T-helper 17 cell (primary cell): Measurements from ENCODE around the gene NDUFS2. TPM values are rescaled to one million over a fixed set of nuclear protein-coding genes. Genes with fewer than 3 reads are reported as not detected.
A peak's percentile ranks its signal among the peaks of the same experiment; 100 is the strongest.

Experiments
- ATAC-seq: fragments of 150-1000 bp; cut with Tn5 transposase; 2 replicates; pipeline ENCODE4 v1.10.0; 2021; ENCODE audit warnings: mild to moderate bottlenecking, moderate library complexity
- DNase-seq, 3 donors: peaks; one replicate each; pipeline versions ENCODE4 v3.0.0 to v3.0.0-alpha.2; 2020 to 2021
- H3K9me3 ChIP-seq: one replicate; pipeline ENCODE4 v1.7.0; 2013; ENCODE audit warnings: low read length, mild to moderate bottlenecking; ENCODE audit not compliant: control insufficient read depth, poor library complexity, severe bottlenecking
- H3K27ac Mint-ChIP-seq: one replicate; pipeline ENCODE4 v1.8.0; 2022; ENCODE audit warnings: mild to moderate bottlenecking, moderate library complexity, mixed read lengths
- H3K27me3 Mint-ChIP-seq: one replicate; pipeline ENCODE4 v1.8.0; 2022; ENCODE audit warnings: mixed read lengths
- H3K36me3 Mint-ChIP-seq: one replicate; pipeline ENCODE4 v1.8.0; 2022; ENCODE audit warnings: low read depth, mixed read lengths
- H3K4me1 Mint-ChIP-seq: one replicate; pipeline ENCODE4 v1.8.0; 2022; ENCODE audit warnings: mild to moderate bottlenecking, mixed read lengths
- H3K4me3 Mint-ChIP-seq: one replicate; pipeline ENCODE4 v1.8.0; 2022; ENCODE audit warnings: mild to moderate bottlenecking, moderate library complexity, mixed read lengths
- total RNA-seq, 4 donors: library from RNA in 2 of 4; stranded (reverse) in 2 of 4; gene quantifications; one replicate each; pipeline ENCODE4 v1.2.3 and lab custom pipeline; 2022 to 2026

NDUFS2 gene
- total RNA-seq, 2 donors from 2014 or later: 57.1 to 58.5 TPM

DNA sequence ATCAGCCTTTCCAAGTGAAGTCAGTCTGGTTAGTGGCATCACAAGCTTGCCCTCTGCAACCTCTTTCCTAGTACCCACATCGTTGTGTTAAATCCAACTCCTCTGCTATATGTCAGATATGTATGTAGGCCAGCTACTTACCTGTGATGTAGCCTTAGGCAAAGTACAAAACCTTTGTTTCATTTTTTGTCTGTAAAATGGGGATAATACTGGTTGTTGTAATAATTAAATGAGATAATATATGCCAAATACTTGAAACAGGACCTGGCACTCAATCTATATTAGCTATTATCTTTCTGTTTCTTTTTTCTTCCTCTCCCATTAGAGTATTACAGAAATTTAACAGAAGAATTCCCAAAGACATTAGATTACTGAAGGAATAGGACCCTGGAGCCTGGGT lies 57.6 kb downstream of the NDUFS2 start:
- no peak for DNase-seq
- H3K36me3 Mint-ChIP-seq: peaks cover 12% of the 10 kb centered on the region
- ATAC-seq: no peak
- no peak overlapping the region for H3K27ac Mint-ChIP-seq
- H3K4me1 Mint-ChIP-seq: peaks cover 12% of the 10 kb centered on the region
- peaks cover 4% of the 10 kb centered on the region for H3K9me3 ChIP-seq
- H3K4me3 Mint-ChIP-seq: peak overlapping the region; percentile 28
- peaks cover 58% of the 10 kb centered on the region for H3K27me3 Mint-ChIP-seq

DNA sequence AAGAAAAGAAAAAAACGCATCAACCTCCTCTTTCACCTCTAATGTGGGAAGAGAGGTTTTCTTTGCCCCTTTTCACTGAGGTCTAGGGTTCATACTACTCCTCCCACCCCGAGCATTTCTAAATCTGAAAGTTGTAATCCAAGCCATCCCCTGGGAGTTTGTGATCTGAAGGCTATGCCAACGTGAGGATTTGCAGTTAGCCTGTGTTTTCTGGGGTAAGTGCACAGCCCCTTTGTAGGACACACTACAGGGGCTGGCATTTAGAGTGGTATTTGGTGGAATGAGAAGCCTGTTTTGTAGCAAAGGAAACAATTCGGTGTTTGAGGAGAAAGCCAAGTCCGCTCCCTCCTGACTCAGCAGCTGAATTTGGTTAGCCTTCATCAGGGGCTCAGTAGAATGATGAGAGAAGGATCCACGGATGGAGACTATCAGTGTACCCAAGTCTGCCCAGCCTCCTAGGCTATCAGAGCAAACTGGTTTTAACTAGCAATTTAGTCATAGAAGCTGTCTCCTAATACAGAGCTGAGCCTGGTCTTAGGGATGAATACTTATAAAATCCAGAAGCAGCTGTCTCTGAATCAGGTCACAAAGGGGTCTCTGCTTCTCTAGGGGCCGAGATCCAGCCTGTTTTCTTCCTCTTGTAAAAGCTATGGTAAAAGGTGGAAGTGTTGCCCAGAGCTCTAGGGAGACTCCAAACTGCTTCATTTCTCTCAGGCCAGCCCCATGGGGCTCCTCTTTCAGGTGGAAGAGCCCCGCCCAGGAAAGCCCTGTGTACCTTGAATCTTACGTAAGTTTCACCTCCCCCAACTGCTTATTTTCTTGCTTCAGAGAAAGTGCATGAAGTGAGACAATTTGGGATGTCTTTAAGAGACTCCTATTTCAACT lies 58.5 kb downstream of the NDUFS2 start:
- ATAC-seq (no peak), DNase-seq (no peak)
- H3K9me3 ChIP-seq: peaks cover 4% of the 10 kb centered on the region
- Mint-ChIP-seq H3K27me3 (peaks cover 64% of the 10 kb centered on the region), H3K27ac (no peak overlapping the region), H3K36me3 (peaks cover 10% of the 10 kb centered on the region), H3K4me1 (peaks cover 12% of the 10 kb centered on the region), H3K4me3 (peak overlapping the region; percentile 37)

DNA sequence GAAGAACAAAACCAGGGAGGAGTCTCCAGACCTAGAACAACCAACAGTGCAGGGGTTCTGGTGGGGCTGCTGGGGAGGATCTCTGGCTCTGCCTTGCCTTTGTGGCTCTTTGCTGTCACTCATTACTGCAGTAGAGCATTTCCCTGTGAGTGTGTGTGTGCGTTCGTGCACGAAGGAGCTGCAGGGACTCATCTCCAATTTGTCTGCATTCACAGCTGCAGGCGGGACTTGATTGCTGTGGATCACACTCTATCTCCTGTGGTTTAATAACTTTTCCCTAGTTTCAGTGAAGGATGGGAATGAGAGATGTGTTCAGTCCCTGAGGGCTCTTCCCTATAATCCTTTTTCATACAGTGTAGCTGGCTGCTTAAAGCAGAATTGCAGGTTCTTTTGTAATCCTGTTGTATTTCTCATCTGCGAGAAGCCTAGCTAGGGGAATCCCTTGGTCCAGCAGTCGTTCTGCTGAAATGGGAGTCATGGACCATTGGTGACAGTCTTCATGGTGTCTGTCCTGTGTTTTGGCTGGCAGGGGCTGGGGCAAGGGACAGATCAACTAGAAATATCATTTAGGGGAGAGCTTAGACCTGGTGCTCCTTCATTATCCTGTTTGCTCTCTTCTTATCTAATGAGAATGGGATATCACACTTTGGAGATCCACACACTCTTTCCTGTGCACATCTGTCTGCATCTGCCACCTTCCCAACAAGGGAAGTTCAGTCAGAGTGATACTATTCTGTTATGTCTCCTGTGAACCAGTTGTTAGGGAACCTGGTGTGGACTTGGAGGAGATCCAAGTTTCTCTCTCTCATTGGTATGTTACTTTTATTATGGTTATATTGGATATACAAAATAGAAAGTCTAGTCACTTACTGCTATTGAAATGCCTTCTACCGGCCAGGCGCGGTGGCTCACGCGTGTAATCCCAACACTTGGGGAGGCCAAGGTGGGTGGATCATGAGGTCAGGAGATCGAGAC lies 59.4 kb downstream of the NDUFS2 start:
- DNase-seq (no peak), ATAC-seq (no peak)
- Mint-ChIP-seq H3K36me3 (peaks cover 8% of the 10 kb centered on the region), H3K4me1 (peaks cover 12% of the 10 kb centered on the region), H3K4me3 (no peak overlapping the region), H3K27ac (no peak overlapping the region), H3K27me3 (peaks cover 70% of the 10 kb centered on the region)
- H3K9me3 ChIP-seq: peaks cover 4% of the 10 kb centered on the region

Other genes starting within 250 kb of the NDUFS2 start
- not detected for gene ITLN2, start 247.6 kb upstream of the NDUFS2 start, total RNA-seq
- 10 to 100 TPM; 13.5 to 23.6 TPM for gene F11R, start 181.2 kb upstream of the NDUFS2 start, total RNA-seq
- 10 to 100 TPM; 45.5 to 45.7 TPM for gene TSTD1, start 163.4 kb upstream of the NDUFS2 start, total RNA-seq
- gene USF1, start 156.4 kb upstream of the NDUFS2 start, total RNA-seq: 10 to 100 TPM; 80.6 to 85.4 TPM
- 100 to 1,000 TPM; 156 to 189 TPM for gene ARHGAP30, start 132.5 kb upstream of the NDUFS2 start, total RNA-seq
- gene NECTIN4, start 112.8 kb upstream of the NDUFS2 start, total RNA-seq: not detected
- gene KLHDC9, start 104.0 kb upstream of the NDUFS2 start, total RNA-seq: under 1 TPM in 1 of 2 donors, not detected in 1; 0.57 TPM
- 10 to 100 TPM; 34.5 to 37.1 TPM for gene PFDN2, start 84.3 kb upstream of the NDUFS2 start, total RNA-seq
- gene NIT1, start 84.3 kb upstream of the NDUFS2 start, total RNA-seq: 10 to 100 TPM; 16.0 to 19.3 TPM
- gene DEDD, start 69.7 kb upstream of the NDUFS2 start, total RNA-seq: 10 to 100 TPM; 32.9 to 40.0 TPM
- 100 to 1,000 TPM; 152 to 154 TPM for gene UFC1, start 48.4 kb upstream of the NDUFS2 start, total RNA-seq
- 10 to 100 TPM; 35.9 to 37.0 TPM for gene USP21, start 42.9 kb upstream of the NDUFS2 start, total RNA-seq
- 10 to 100 TPM; 40.4 to 43.7 TPM for gene PPOX, start 35.9 kb upstream of the NDUFS2 start, total RNA-seq
- gene B4GALT3, start 24.9 kb upstream of the NDUFS2 start, total RNA-seq: 10 to 100 TPM; 43.7 to 49.2 TPM
- gene ADAMTS4, start 3.3 kb upstream of the NDUFS2 start, total RNA-seq: under 1 TPM; 0.31 to 0.77 TPM
- 10 to 100 TPM in 1 of 2 donors, 1 to 10 TPM in 1; 8.3 to 12.3 TPM for gene FCER1G, start 12.9 kb downstream of the NDUFS2 start, total RNA-seq
- not detected for gene APOA2, start 21.3 kb downstream of the NDUFS2 start, total RNA-seq
- gene TOMM40L, start 23.7 kb downstream of the NDUFS2 start, total RNA-seq: 1 to 10 TPM; 5.4 to 6.9 TPM
- not detected for gene NR1I3, start 35.8 kb downstream of the NDUFS2 start, total RNA-seq
- gene PCP4L1, start 56.4 kb downstream of the NDUFS2 start, total RNA-seq: not detected
- 1 to 10 TPM; 2.3 to 2.9 TPM for gene MPZ, start 107.6 kb downstream of the NDUFS2 start, total RNA-seq
- 10 to 100 TPM; 64.4 to 76.8 TPM for gene SDHC, start 112.0 kb downstream of the NDUFS2 start, total RNA-seq
- gene CFAP126, start 165.5 kb downstream of the NDUFS2 start, total RNA-seq: not detected